DMS79 (cell line): ENCODE results near the gene AUTS2.

ENCODE experiments used
- DNase-seq: peaks from one replicate; lab custom pipeline; 2025; lab: John Stamatoyannopoulos, UW

The AUTS2 gene

DNA sequence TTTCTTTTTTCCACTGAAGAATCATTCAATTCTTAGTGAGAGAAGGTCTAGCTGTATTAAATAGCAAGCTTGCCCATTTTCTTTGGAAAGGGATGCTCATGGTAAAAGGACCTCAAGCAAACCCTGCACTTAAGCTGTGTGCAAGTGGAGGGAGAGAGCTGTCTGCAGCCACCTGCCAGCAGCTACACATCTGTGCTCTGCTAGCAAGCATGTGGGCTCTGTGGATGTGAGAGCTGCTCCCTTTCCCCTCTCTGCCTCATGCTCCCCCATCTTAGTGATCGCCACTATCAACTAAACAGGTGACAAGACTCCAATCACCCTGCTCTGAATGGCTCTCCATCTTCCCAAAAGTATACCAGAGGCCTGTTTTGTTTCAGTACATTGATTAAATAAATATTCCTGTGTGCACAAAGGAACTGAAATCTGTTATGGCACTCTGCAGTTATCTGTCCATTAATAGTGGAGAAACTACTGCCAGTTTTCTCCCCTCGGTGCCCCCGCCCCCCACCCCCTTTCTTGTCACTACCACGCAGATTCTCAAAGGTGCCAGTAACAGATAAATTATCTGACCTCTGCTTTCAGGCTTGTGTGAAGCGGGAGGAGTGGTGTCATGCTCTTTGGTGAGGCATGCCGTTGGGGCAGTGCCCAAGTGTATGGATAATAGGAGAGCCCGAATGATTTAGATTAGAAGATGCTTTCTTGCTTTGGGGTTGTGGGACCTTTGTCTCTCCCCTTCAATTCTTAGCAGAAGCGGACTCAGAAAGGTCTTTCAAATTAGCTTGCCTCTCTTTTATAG, 26.4 kb downstream of the AUTS2 start:
- DNase-seq = peak; percentile 23

DNA sequence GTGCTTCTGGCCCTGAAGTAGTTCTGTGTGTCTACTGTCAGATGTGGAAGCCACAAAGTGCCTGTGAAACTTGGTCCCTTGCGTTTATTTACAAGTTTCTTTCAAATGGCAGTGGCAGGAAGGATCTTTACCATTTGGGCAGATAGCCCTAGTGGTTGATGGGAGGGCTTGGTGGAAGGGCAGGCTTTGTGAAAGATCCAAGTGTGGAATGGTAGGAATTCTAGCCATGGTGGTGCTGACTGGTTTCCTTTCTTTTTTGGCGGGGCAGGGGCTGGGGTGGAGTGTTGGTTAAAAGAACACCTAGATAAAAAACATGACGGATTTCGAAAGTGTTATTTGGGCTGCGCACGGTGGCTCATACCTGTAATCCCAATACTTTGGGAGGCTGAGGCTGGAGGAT, 27.0 kb downstream of the AUTS2 start:
- DNase-seq = no peak

DNA sequence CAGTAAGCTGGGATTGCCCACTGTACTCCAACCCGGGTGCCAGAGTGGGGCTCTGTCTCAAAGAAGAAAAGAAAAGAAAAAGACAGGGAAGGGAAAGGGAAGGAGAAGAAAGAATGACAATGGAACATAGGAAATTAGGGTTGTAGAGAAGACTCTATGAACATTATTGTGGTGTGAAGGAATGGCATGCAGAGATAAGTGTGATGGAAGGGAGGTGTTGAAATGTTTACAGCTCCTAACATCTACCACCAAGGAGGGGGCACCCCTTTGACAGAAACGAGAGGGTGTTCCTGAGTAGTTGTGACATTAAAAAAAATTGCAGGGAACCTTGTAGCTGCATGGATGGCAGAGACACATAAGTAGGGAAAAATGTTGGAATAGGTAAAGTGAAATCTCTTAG, 27.5 kb downstream of the AUTS2 start:
- no peak for DNase-seq

DNA sequence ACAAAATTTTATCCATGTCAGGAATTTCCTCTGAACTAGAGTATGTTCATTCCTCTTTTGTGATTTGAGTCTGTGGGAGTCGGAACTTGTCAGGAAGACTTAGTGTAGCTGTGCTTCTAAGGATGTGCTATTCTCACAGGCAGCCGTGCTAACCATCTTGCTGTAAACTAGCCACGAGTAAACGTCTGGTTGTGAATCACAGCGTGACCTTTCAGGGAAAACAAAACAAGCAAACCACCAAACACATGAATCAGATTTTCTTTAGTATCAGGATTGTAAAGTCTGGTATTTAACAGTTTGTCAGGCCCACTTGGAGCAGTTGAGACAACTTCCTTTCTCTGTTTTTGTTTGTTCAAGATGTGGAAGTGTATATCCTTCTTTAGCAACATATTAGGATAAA, 32.0 kb downstream of the AUTS2 start:
- DNase-seq = no peak

DNA sequence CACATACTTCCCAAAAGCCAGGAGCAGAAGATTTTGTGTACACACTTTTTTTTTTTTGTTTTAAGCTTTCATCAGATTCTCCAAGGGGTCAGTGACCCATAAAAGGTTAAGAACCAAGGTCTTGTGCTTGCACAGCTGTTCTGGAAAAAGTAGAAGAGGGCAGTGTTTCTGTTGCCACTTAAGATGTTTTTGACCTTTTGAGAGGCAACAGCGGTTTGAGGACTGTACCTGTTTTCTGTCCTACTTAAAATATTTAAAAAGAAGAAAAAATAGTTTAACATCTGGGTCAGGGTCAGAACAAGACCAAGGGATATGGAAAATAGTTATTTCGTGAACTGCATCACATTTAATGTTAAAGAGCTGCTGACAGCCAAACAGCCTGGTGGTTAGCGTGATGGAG, 32.9 kb downstream of the AUTS2 start:
- no peak for DNase-seq

DNA sequence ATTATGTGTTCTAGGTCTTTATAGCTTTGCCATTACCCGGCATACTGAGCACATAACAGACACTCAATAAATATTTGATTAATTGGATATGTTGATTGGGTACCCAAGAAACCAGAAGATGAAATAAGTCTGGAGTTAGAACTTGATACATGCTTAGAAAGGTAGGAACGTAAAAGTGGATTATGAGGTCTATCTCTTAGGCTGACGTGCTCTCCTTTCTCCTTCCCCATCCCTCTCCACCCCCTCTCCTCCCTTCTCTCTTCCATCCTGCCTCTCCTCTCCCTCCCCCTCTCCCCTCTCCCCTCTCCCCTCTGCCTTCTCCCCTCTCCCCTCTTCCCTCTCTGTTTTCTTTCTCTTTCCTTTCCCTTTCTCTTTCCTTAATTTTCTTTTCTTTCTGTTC, 34.0 kb downstream of the AUTS2 start:
- DNase-seq = no peak

DNA sequence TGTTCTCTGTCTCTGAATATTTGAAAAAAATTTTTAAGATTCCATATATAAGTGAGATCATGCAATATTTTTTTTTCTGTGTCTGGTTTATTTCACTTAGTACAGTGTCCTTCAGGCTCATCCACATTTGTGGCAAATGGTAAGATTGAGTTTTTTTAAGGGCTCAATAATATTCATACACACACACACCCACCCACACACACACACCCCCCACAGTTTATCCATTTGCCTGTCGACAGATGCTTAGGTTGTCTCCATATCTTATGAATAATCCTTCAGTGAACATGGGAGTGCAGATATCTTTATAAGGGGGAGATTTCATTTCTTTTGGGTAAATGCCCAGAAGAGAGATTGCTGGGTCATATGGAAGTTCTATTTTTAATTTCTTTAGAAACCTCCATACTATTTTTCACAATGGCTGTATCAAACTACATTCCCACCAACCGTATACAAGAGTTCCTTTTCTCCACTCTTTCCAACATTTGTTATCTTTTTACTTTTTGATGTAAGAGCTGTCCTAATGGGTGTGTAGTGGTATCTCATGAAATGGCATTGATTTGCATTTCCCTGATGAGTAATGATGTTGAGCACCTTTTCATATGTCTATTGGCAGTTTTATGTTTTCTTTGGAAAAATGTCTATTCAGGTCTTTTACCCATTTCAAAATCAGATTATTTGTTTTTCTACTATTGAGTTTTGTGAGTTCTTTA, 35.0 kb downstream of the AUTS2 start:
- no peak for DNase-seq

DNA sequence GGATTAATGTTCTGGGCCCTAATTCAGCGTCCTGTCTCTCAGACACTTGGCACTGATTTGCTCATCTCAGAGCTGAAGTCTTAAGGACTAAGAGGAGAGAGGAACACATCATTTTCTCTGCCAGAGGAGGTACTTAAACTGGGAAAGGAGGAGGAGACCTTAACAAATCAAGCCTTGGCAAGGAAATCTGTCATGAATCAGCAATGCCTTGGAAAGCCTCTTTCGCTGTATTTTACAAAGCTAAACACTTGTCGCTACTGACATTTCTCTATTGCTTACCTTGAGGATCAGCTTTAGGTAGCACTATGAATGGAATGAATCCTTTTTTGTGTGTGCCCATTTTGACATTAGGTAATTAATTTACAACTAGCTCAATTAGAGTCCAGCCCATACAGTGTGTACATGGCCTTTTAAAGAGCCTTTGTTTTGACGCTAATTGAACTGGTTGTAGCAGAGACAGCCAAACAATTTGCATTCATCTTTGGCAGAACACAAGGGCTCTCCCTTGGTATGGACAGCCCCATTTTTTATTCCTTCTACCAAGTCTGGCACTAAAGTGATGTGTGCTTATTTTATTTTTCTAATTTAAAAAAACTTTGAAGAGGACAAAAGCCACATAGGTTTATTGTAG, 37.4 kb downstream of the AUTS2 start:
- no peak for DNase-seq

DNA sequence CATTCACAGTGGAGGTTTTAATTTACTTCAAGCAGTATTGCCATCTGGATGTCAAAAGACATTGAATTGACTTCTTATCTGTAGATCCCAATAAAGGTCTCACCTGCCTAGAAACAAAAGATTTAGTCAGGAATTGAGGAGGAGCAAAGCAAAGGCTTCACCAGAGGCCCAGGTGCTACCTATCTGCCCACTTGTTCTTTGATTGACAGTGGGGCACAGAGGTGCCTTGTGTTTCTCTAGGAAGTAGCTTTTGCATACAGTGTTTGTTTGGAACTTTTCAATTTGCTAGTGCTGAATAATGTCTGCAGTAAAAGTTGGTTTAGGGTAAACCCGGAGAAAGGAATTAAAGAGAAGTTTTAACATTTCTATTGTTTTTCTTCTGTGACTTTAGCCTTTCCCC, 40.4 kb downstream of the AUTS2 start:
- DNase-seq = no peak

DNA sequence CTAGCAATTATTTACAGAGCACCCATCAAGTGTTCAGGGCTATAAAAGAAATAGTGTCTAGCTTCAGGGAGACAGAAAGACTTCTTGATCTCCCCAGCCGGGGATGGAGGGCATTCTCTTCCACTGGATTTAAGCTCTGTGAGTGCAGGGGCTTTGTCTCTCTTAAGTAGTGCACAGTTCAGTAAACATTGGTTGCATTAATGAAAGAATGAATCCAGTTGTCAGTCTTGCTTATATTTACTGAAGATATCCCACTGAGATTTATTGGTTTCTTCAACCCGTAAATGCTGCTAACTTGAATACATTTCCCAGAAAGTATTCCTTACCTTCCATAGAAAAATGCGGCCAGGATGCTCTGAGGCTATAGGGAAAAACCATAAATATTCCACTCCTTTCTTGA, 41.9 kb downstream of the AUTS2 start:
- DNase-seq = no peak

DNA sequence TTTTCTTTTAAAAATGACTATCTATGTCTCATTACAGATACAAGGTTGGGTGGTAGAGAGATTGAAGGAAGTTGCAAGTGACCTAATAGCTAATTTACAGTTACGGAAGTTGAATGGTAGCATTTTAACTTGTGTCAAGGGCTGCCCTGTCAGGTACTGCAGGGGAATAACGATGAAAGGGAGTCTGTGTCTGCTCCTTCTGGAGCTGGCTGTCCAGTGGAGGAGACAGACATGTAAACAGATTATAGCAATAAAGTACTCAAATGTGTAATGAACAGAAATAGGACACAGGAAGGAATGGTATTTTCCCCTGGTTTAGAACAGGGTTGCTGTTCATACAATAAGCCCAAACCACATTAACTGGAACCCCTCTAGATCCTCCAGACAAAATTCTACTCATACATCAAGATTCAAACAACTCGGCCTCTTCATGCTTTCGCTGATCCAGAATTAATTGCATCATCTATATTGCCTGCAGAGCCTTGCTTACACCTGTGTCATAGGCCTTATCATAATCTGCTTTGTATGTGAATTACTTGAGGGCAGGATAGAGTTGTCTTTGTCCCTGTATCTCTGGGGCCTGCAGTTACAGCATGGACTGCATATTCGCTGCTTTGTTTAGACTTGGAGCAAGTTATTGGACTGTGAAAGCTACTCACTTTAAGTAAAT, 42.8 kb downstream of the AUTS2 start:
- DNase-seq = no peak

DNA sequence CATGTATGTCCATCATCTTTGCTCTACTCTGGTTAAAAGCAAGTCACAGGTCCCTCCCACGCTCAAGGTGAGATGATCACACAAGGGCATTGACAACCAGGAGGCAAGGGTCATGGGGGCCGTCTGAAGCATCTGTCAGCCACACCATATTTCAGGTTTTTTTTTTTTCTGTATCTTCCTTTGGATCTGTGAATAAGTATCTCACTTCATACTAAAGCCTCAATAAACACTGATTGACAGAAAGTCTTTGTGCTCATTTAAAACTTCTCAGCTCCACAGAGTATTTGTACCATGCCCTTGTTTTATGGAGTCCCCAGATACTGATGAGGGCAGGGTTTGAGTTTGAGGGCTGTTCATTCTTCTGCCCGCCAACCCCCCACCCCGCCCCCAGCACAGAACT, 45.0 kb downstream of the AUTS2 start:
- no peak for DNase-seq

DNA sequence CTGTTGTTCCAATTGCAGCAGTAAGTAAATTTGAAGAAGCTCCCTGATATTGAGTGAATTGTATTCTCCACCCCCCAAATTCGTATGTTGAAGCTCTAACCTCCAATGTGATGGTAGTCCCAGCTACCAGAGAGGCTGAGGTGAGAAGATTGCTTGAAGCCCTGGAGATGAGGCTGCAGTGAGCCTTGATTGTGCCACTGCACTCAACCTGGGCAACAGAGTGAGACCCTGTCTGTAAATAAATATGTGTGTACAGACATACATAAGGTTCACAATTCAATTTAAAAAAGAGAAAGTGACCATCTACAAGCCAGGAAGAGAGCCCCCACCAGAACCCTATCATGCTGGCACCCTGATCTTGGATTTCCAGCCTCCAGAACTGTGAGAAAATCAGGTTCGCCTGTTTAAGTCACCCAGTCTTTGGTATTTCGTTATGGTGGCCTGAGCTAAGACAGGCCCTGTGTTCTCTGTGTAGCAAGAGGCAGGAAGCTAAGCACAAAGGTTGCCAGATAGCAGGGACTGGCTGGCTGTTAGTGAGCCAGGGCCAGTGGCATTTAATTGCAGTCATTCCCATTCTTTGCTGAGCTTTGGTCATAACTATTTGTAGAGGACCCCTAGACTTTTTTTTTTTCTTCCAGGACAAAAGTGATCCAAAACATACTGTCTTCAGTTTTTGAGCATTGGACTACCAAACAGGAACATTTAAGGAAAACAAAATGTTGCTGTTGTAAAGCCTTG, 45.6 kb downstream of the AUTS2 start:
- no peak for DNase-seq

DNA sequence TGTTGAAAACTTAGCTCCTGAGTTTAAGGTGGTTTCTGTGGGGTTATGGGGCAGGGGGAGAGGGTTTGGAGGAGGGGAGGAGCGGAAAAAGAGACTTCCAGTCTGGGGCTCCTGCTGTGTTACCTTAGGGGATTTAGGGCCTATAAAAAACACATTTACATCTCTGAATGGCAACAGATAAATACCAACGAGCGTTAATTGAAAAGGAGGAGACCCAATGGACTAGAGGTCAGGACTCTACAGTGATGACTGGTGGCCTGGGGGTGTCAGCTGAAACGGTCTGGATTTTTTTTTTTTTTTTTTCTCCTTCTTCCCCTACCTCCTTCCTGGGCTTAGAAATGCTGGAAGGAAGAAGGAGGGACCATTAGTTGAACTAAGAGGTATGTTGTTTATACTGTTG, 47.4 kb downstream of the AUTS2 start:
- DNase-seq = no peak

DNA sequence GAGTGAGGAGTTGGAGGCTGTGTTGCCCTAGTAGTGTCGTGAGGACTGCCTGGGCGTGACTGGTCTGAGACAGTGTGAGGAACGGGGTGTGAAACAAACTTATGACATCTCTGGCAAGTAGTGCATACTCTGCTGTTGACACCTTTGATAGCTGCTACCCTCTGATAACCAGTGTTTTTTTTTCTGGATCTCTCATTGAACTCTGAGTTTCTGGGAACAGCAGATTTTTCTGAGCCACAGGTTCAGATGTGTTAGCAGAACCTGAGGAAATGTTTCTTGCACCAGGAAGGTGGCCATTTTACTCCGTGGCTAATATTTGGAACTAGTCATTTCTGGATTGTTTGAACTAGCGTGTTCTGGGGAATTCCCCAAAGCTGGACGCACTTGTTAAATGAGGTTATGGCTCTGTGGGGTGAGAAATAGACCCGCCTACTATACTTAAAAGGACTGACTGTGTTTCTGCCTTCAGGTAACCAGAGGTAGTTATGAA, 52.9 kb downstream of the AUTS2 start:
- DNase-seq = no peak

DNA sequence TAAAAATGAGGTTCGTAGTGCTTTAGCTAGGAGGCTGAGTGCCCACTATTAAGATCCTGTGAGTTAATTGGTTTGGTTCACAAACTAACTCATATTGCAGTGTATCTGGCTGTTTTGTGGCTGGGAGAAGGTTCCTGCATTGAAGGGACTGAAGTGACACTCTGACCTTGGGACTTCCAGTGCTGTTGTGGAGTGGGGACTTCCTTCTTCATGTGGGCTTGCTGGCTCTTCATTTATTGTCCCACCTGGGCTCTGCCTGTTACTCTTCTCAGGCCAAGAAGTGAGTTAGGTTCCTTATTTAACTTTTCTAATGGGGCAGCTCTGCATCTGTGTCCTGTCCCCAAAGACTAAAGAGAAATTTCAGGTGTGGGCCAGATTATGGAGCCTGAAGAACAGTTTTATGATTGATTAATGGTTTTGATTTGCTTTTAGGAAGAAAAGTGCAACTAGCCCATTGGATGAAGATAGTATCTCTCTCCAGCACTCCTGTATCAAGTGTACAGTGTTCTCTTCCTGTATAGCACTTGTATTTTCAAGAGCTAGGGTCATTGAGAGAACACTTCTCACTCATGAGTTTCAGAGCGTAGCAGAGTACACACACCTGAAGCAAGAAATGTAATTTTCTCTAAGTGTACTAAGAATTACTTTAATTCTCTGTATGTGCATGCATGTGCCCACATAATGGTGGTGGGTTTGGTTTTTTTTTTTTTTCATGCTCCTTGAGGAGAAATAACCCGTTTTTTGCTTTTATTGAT, 54.8 kb downstream of the AUTS2 start:
- peak; percentile 91 for DNase-seq

DNA sequence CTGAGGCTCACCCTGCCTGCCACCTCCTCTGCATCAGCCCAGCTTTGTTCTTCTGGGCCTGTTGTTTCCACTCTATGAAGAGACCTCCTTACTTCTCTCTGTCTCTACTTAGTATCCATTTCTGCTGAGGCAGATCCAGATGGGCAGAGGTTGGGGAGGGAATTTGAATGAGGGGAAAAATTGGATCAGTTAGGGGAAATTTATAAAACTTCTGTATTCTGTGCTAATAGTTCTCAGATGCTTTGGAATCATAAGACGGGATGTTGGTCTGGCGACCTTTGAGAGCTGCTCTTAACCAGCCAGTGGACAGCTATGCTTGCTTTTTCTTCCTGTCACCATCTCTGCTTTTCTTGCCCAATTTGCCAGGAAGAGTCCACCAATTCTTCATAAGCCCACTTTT, 55.5 kb downstream of the AUTS2 start:
- DNase-seq = no peak

DNA sequence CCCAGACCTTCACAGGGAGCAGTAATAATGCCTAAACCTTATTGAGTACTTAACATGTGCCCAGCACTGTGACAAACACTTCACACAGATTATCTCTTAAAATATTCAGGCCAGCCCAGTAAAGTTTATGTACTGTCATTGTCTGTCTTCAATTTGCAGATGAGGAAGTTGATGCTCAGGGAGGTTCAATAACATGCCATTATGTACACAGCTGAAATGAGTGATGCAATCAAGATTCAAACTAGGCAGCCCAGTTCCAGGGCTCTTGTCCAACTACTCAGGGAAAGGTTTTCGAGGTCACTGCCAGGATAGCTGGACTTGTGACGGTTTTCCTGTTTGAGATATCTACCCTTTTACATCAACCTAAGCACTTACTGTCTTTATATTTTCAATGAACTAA, 56.1 kb downstream of the AUTS2 start:
- DNase-seq = peak; percentile 88

DNA sequence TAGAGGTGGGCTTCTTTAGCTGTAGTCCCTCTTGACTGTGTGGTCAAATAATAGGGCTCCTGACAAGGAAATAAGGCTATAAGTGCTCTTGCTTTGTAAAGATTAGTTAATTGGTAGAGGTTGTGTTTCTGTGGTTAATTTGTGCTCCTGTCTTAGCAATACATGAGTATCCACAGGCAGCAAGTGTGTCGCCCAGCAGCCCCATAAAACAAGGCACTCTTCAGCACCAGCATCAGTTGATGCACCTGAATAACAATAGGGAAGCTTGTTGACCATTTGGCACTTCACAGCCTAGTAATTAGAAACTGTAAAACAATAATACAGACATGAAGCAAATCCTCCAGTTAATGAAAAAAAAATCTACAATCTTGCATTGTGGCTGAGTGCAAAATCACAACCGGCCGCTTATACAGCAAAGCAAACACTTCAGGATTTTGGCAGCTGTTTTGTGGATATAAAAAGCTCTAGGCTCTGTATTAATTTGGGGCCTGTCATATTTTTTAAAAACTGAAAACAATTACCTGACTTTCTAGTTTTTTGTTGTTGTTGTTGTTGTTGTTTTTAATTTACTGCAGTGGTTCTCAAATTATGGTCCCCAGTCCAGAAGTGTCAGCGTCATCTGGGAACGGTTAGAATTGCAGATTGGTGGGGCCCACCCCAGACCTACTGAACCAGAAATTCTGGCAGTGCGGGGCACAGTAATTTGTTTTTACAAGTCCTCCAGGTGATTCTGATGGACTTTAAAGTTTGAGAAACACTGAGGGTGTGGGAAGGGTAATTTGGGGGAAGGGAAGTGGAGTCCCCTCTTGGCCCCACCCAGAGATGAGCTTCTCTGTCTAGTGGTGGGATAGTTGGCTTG, 56.8 kb downstream of the AUTS2 start:
- peak; percentile 91 for DNase-seq

DNA sequence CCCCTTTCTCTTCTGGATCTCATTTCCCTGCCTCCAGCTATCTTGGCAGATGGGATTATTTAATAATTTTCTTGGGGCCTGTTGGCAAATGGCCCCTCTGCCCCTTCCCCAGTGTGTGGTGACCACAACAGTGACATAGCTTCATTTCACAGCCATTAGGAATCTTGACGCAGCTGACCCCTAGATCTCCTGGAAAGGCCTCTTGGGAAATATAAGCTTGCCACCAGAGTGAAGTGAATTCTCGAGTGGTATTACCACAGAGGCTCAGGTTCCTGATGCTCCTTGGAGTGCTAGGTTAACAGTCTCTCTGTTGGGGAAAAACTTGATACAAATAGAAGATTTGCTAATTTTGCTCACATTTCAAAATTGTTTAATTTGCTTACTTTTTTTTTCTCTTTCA, 57.8 kb downstream of the AUTS2 start:
- DNase-seq = no peak
